ENCODE measurements around the gene TBCCD1.
"Not testable (repeated sequence)": the region's sequence is repeated elsewhere in the genome, so short reads cannot be mapped to it uniquely, and the experiment has no call there.

TBCCD1 gene

DNA sequence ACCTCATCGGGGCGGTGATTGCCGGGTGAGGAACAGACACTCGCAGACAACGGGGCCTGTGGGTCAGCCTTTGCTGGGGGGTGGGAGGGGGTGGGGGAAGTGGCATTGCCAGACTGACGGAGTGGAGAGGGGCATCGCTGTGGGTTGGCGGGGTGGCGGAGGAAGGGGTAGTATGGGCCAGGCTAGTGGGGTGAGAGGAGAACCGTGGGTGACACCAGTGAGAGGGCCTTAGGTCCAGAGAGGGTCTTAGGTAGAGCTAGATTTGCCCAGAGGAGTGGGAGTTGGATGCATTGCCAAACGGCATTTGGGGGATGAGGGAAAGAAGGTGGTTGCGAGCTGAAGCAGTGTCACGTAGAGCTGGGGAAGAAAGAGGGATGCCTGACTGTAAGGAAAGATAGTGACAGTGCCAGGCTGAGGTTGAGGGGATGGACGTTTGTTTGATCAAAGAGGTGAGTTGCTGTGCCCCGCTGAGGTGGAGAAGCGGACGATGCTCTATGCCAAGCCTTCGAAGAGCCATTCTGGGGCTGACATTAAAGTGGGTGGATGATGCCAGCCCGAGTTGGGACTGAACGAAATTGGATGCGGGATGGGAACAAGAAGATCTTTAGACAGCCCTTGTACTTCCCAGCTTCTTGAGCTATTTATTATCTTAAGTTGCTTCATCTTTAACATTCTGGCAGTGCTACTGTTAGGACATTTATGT, 4.0 kb upstream of the TBCCD1 start:
- H3K9ac ChIP-seq (ENCODE audit: low read length), result peak overlapping the region; percentile 79
- H3K36me3 ChIP-seq (ENCODE audit: control insufficient read depth, low read depth, low read length), result peaks cover 39% of the 10 kb centered on the region
- peak overlapping the region; percentile 77 for H3K4me3 ChIP-seq (ENCODE audit: low read length)
- no peaks in the 10 kb centered on the region for H3K9me3 ChIP-seq (ENCODE audit: control insufficient read depth, low read depth, low read length)
- peaks cover 12% of the 10 kb centered on the region for H3K4me1 ChIP-seq (ENCODE audit: control insufficient read depth, low read depth, low read length)
- H3K27me3 ChIP-seq (ENCODE audit: control insufficient read depth, insufficient read depth, low read length), result no peaks in the 10 kb centered on the region
- peak overlapping the region; percentile 44 for H3K27ac ChIP-seq (ENCODE audit: low read length)

DNA sequence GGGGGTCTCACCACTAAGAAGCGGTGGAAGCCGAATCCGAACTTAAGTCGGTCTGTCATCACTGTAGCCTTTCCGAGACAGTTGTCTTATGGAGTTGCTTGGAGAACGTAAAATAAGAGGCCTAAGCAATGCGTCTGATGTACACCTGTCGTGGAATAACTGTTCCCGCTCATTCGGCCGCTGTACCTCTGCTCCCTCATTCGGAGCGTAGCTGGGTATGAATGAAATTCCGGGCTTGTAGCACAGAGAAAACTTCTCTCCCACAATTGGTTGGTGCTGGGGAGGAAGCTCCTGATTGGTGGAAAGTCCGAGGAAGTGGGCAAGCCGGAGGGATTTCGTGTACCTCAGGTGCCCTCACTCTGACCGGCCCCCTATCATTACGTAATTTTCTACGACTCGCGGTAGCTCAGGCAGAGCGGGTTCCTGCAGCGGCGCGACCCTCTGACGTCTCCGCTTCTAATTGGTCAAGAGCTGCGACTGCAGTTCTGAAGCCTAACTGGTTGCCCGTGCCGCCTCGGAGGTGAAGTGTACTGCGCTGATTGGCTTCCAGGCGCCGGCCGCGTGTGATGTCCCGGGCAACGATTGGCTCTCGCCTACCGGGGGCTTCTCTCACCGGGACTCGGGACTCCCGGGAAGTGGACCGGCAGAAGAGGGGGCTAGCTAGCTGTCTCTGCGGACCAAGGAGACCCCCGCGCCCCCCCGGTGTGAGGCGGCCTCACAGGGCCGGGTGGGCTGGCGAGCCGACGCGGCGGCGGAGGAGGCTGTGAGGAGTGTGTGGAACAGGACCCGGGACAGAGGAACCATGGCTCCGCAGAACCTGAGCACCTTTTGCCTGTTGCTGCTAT, 3.2 kb upstream of the TBCCD1 start, which contains the start of gene DNAJB11:
Gene DNAJB11 (plus strand): TSS at position 625 of the 845 bp plus-strand sequence. CDS start 178 bp downstream, at position 803.
- Histone ChIP-seq H3K4me3 (ENCODE audit: low read length) (peak within 1 kb of the TSS; percentile 77), H3K9ac (ENCODE audit: low read length) (peak within 1 kb of the TSS; percentile 79), H3K9me3 (ENCODE audit: control insufficient read depth, low read depth, low read length) (no peaks in the 10 kb centered on the region), H3K36me3 (ENCODE audit: control insufficient read depth, low read depth, low read length) (peaks cover 31% of the 10 kb centered on the region), H3K27me3 (ENCODE audit: control insufficient read depth, insufficient read depth, low read length) (no peaks in the 10 kb centered on the region), H3K4me1 (ENCODE audit: control insufficient read depth, low read depth, low read length) (peaks cover 12% of the 10 kb centered on the region), H3K27ac (ENCODE audit: low read length) (peak within 1 kb of the TSS; percentile 44)

DNA sequence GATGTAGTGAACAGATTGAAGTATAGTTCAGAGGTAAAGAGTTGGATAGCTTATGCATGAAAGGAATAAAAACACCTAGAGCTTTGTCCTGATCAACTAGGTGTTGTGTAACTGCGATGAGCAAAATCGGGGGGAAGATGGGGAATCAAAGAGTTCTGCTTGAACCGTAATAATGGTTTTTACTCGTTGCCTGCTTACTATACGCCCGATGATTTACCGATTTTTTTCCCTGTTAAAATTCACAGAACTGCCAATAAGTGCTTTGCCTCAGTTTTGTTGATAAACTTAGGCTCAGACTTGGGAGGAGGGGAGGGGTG, 2.6 kb upstream of the TBCCD1 start:
- Histone ChIP-seq H3K9me3 (ENCODE audit: control insufficient read depth, low read depth, low read length) (no peaks in the 10 kb centered on the region), H3K4me3 (ENCODE audit: low read length) (peak overlapping the region; percentile 77), H3K4me1 (ENCODE audit: control insufficient read depth, low read depth, low read length) (peaks cover 12% of the 10 kb centered on the region), H3K27me3 (ENCODE audit: control insufficient read depth, insufficient read depth, low read length) (no peaks in the 10 kb centered on the region), H3K36me3 (ENCODE audit: control insufficient read depth, low read depth, low read length) (peaks cover 25% of the 10 kb centered on the region), H3K27ac (ENCODE audit: low read length) (peak overlapping the region; percentile 28), H3K9ac (ENCODE audit: low read length) (peak overlapping the region; percentile 71)

DNA sequence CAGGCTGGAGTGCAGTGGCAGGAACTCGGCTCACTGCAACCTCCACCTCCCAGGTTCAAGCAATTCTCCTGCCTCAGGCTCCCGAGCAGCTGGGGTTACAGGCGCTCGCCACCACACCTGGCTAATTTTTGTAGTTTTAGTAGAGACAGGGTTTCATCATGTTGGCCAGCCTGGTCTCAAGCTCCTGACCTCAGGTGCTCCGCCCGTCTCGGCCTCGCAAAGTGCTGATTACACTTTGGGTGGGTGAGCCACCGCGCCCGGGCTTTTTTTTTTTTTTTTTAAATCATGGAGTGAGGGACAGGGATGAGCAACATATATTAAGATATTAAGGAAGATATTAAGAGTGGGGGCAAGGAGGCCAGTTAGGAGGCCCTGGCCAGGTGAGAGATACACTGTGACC, 2.2 kb upstream of the TBCCD1 start:
- H3K4me3 ChIP-seq (ENCODE audit: low read length), result peak overlapping the region; percentile 77
- H3K4me1 ChIP-seq (ENCODE audit: control insufficient read depth, low read depth, low read length), result peaks cover 12% of the 10 kb centered on the region
- H3K27me3 ChIP-seq (ENCODE audit: control insufficient read depth, insufficient read depth, low read length); H3K27ac ChIP-seq (ENCODE audit: low read length); H3K9me3 ChIP-seq (ENCODE audit: control insufficient read depth, low read depth, low read length): not testable (repeated sequence)
- peak overlapping the region; percentile 71 for H3K9ac ChIP-seq (ENCODE audit: low read length)
- H3K36me3 ChIP-seq (ENCODE audit: control insufficient read depth, low read depth, low read length), result peaks cover 21% of the 10 kb centered on the region

DNA sequence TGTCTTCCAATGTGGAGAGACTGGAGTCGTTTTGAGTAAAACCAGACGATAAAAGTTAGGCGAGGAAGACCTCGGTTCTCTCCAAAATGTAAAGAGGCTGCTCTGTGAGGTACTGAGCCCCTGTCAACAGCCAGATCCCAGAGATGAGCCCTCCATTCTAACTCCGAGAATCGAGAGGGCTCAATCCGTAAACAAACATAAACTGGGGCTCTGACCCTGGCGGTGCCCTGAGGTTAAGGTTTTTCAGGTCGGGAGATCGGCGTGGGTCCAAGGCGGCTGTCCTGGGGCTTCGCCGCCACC, 417 bp downstream of the TBCCD1 start:
- Histone ChIP-seq H3K36me3 (ENCODE audit: control insufficient read depth, low read depth, low read length) (no peaks in the 10 kb centered on the region), H3K4me1 (ENCODE audit: control insufficient read depth, low read depth, low read length) (peaks cover 12% of the 10 kb centered on the region), H3K9ac (ENCODE audit: low read length) (peak overlapping the region; percentile 74), H3K4me3 (ENCODE audit: low read length) (peak overlapping the region; percentile 91), H3K27me3 (ENCODE audit: control insufficient read depth, insufficient read depth, low read length) (no peaks in the 10 kb centered on the region), H3K27ac (ENCODE audit: low read length) (no peak overlapping the region), H3K9me3 (ENCODE audit: control insufficient read depth, low read depth, low read length) (no peaks in the 10 kb centered on the region)

DNA sequence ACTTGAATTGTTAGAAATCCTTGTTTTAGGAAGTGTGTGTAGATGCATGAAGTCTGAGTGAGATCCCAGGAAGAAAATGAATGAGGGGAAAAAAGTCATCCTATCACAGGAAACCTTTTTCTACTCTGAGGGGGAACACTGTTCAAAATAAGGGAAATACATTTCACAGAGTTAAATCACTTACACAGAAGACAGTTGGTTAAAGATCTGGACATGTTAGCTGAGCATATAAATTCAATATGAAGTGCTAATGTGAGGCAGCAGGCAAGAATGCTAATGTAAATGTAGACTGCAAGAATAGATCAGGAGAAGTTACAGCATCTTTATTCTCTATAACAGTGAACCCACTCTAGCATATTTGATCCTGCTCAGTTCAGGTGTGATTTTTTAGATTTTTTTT, 2.6 kb downstream of the TBCCD1 start:
- H3K9ac ChIP-seq (ENCODE audit: low read length), result no peak overlapping the region
- no peaks in the 10 kb centered on the region for H3K9me3 ChIP-seq (ENCODE audit: control insufficient read depth, low read depth, low read length)
- H3K4me3 ChIP-seq (ENCODE audit: low read length), result no peak overlapping the region
- H3K36me3 ChIP-seq (ENCODE audit: control insufficient read depth, low read depth, low read length), result no peaks in the 10 kb centered on the region
- no peak overlapping the region for H3K27ac ChIP-seq (ENCODE audit: low read length)
- H3K27me3 ChIP-seq (ENCODE audit: control insufficient read depth, insufficient read depth, low read length), result no peaks in the 10 kb centered on the region
- H3K4me1 ChIP-seq (ENCODE audit: control insufficient read depth, low read depth, low read length), result peaks cover 8% of the 10 kb centered on the region

DNA sequence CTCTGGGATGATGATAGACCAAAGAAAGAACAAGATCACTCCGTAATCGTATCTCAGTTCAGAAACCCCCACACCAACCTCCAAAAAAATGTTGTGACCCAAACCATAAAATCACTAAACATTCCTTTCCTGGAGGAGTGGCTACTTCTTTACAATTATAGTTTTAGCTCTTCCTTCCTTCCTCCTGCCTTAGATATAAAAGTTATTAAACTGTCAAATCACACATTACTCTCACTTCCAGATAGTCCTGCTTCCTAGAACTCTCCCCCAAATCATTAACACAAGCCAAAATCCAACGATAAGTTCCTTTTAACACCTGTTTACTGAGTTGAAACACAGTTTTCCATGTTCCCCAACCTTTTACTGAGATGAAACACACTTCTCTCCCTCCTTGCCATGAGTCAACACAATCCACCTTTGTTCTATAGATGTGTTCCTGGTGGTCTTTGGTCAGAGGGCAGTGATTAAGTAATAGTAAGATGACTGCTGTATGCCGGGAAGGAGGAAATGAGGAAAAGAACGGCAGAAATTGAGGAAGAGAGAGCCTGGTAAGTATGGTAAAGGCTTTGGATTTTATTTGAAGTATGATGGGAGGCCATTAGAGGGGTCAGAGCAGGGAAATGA, 14.6 kb downstream of the TBCCD1 start:
- H3K9me3 ChIP-seq (ENCODE audit: control insufficient read depth, low read depth, low read length), result no peaks in the 10 kb centered on the region
- H3K27ac ChIP-seq (ENCODE audit: low read length), result no peak overlapping the region
- H3K9ac ChIP-seq (ENCODE audit: low read length), result no peak overlapping the region
- H3K4me1 ChIP-seq (ENCODE audit: control insufficient read depth, low read depth, low read length), result no peaks in the 10 kb centered on the region
- no peaks in the 10 kb centered on the region for H3K27me3 ChIP-seq (ENCODE audit: control insufficient read depth, insufficient read depth, low read length)
- H3K36me3 ChIP-seq (ENCODE audit: control insufficient read depth, low read depth, low read length), result peaks cover 5% of the 10 kb centered on the region
- H3K4me3 ChIP-seq (ENCODE audit: low read length), result no peak overlapping the region

DNA sequence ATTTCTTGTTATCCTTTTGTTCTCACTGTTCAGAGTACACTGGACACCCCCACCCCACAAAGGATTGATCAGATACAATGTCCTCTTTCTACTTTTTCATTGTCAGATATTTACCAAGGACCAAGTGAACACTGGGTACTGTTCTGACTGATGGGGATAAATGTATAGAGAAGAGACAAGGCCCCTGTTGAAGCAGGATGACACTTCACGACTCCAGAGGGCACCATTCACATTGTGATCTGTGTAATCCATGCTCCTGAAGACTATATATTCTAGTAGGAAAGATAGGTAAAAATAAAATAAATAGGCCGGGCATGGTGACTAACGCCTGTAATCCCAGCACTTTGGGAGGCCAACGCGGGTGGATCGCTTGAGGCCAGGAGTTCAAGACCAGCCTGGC, 15.8 kb downstream of the TBCCD1 start:
- Histone ChIP-seq H3K36me3 (ENCODE audit: control insufficient read depth, low read depth, low read length) (peaks cover 5% of the 10 kb centered on the region), H3K27ac (ENCODE audit: low read length) (no peak overlapping the region), H3K4me1 (ENCODE audit: control insufficient read depth, low read depth, low read length) (no peaks in the 10 kb centered on the region), H3K4me3 (ENCODE audit: low read length) (no peak overlapping the region), H3K9ac (ENCODE audit: low read length) (no peak overlapping the region), H3K9me3 (ENCODE audit: control insufficient read depth, low read depth, low read length) (no peaks in the 10 kb centered on the region), H3K27me3 (ENCODE audit: control insufficient read depth, insufficient read depth, low read length) (no peaks in the 10 kb centered on the region)

DNA sequence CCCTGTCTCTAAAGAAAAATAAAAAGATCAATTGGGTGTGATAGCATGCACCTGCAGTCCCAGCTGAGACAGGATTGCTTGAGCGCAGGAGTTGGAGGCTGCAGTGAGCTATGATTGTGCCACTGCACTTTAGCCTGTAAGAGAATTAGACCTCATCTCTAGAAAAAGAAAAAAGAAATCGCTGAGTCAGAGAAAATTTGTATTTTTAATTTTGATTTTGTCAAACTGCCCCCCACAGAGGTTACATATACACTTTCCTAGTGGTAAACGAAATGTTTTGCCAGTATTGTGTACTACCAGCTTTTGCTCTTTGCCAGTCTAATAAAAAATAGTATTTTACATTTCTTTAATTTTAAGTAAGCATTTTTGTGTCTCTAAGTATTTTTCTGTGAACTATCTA, 17.6 kb downstream of the TBCCD1 start:
- Histone ChIP-seq H3K4me3 (ENCODE audit: low read length) (no peak overlapping the region), H3K9me3 (ENCODE audit: control insufficient read depth, low read depth, low read length) (no peaks in the 10 kb centered on the region), H3K36me3 (ENCODE audit: control insufficient read depth, low read depth, low read length) (peaks cover 5% of the 10 kb centered on the region), H3K27ac (ENCODE audit: low read length) (no peak overlapping the region), H3K4me1 (ENCODE audit: control insufficient read depth, low read depth, low read length) (no peaks in the 10 kb centered on the region), H3K9ac (ENCODE audit: low read length) (no peak overlapping the region), H3K27me3 (ENCODE audit: control insufficient read depth, insufficient read depth, low read length) (no peaks in the 10 kb centered on the region)

DNA sequence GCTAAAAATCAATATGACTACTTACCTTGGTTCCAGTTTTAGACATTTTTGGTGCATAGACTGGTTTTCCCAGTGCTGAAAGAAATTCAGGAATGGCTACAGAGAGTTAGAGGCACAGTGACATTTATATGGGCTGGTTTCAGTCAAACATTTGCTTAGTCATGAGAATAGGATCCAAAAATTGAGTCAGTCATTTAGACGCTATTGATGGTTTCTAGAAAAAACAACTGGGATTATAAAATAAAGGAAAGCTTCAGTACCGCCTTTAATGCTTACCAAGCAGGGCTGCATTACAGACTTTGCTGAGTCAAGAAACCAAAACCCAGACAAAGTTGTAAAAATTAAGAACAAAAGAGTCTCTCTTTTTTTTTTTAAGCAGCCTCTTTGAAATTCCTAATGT, 22.9 kb downstream of the TBCCD1 start, which contains the start of gene CRYGS:
Gene CRYGS (minus strand): TSS at position 100 of the 400 bp plus-strand sequence. CDS start 54 bp downstream, at position 46.
- no peaks in the 10 kb centered on the region for H3K9me3 ChIP-seq (ENCODE audit: control insufficient read depth, low read depth, low read length)
- no peaks in the 10 kb centered on the region for H3K27me3 ChIP-seq (ENCODE audit: control insufficient read depth, insufficient read depth, low read length)
- no peak within 1 kb of the TSS for H3K9ac ChIP-seq (ENCODE audit: low read length)
- H3K4me1 ChIP-seq (ENCODE audit: control insufficient read depth, low read depth, low read length), result peaks cover 3% of the 10 kb centered on the region
- H3K4me3 ChIP-seq (ENCODE audit: low read length), result no peak within 1 kb of the TSS
- no peak within 1 kb of the TSS for H3K27ac ChIP-seq (ENCODE audit: low read length)
- no peaks in the 10 kb centered on the region for H3K36me3 ChIP-seq (ENCODE audit: control insufficient read depth, low read depth, low read length)

DNA sequence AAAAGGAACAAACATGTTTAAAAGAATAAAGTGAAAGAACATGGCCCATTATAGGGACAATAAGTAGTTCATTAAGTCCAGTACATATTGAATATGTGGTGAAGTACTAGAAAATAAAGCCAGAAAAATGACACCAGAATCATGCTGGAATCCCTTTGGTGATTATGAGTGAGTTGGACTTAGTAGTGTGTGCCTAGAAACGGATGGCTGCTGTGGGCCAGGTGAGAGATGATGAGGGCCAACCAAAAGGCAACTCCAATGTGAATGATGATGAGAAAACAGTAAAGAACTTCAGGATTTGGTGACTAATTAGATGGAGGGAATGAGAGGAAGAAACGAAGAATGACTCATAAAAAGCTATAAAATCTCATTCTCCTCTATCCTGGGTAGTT, 26.3 kb downstream of the TBCCD1 start:
- Histone ChIP-seq H3K9ac (ENCODE audit: low read length) (no peak overlapping the region), H3K9me3 (ENCODE audit: control insufficient read depth, low read depth, low read length) (no peaks in the 10 kb centered on the region), H3K27me3 (ENCODE audit: control insufficient read depth, insufficient read depth, low read length) (no peaks in the 10 kb centered on the region), H3K4me3 (ENCODE audit: low read length) (no peak overlapping the region), H3K27ac (ENCODE audit: low read length) (no peak overlapping the region), H3K4me1 (ENCODE audit: control insufficient read depth, low read depth, low read length) (peaks cover 3% of the 10 kb centered on the region), H3K36me3 (ENCODE audit: control insufficient read depth, low read depth, low read length) (no peaks in the 10 kb centered on the region)
